ENCODE measurements around the gene ATXN7L3.

ATXN7L3 gene

DNA sequence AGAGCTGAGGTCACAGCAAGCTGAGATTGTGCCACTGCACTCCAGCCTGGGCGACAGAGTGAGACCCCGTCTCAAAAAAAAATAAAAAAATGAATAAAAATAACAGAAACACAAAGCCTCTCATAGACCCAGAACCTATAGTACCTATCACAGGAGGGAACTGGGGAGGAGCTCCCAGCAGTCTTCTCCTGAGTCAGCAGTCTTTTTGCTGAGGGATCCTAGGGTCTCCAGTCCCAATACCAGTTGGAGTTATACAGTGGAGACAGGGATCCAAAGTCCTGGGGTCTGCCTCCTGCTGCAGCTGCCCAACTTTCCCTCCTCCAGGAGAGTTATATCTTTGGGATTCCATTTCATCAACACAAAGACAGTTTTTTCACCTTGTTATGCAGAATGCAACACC, 16.7 kb downstream of the ATXN7L3 start:
- FAIRE-seq: no peak

GRCh38 chr17:44178133-44178532, 21.6 kb downstream of the ATXN7L3 start:
- DNase-seq (ENCODE audit: insufficient read length, low spot score): no peak
- FAIRE-seq: no peak
- TF ChIP-seq PAX5 (IDR thresholded peaks at IDR 0.05; ENCODE audit: insufficient read depth, low read length, severe bottlenecking): no peak
- no peak for TF ChIP-seq POU2F2 (IDR thresholded peaks at IDR 0.05; ENCODE audit: low read depth, low read length)
- no peak for TF ChIP-seq TAF1 (IDR thresholded peaks at IDR 0.05; ENCODE audit: low read depth, low read length)
- no peak for TF ChIP-seq POLR2AphosphoS5 (IDR thresholded peaks at IDR 0.05; ENCODE audit: low read depth, low read length)
- TF ChIP-seq POLR2A (IDR thresholded peaks at IDR 0.05; ENCODE audit: low read depth, low read length): no peak
- no peak for TF ChIP-seq SPI1 (IDR thresholded peaks at IDR 0.05; ENCODE audit: low read depth, low read length)

More for the DNA sequence above, 16.7 kb downstream of the ATXN7L3 start:
- no peak for TF ChIP-seq TAF1 (IDR thresholded peaks at IDR 0.05; ENCODE audit: low read depth, low read length)
- TF ChIP-seq POLR2A (IDR thresholded peaks at IDR 0.05; ENCODE audit: low read depth, low read length): no peak
- DNase-seq (ENCODE audit: insufficient read length, low spot score): no peak

GRCh38 chr17:44177640-44178039, 22.0 kb downstream of the ATXN7L3 start:
- DNase-seq (ENCODE audit: insufficient read length, low spot score) (no peak), FAIRE-seq (no peak)
- TF ChIP-seq POLR2A (IDR thresholded peaks at IDR 0.05; ENCODE audit: low read depth, low read length) (no peak), TAF1 (IDR thresholded peaks at IDR 0.05; ENCODE audit: low read depth, low read length) (no peak), PAX5 (IDR thresholded peaks at IDR 0.05; ENCODE audit: insufficient read depth, low read length, severe bottlenecking) (no peak), SPI1 (IDR thresholded peaks at IDR 0.05; ENCODE audit: low read depth, low read length) (no peak), POU2F2 (IDR thresholded peaks at IDR 0.05; ENCODE audit: low read depth, low read length) (no peak), POLR2AphosphoS5 (IDR thresholded peaks at IDR 0.05; ENCODE audit: low read depth, low read length) (no peak)

DNA sequence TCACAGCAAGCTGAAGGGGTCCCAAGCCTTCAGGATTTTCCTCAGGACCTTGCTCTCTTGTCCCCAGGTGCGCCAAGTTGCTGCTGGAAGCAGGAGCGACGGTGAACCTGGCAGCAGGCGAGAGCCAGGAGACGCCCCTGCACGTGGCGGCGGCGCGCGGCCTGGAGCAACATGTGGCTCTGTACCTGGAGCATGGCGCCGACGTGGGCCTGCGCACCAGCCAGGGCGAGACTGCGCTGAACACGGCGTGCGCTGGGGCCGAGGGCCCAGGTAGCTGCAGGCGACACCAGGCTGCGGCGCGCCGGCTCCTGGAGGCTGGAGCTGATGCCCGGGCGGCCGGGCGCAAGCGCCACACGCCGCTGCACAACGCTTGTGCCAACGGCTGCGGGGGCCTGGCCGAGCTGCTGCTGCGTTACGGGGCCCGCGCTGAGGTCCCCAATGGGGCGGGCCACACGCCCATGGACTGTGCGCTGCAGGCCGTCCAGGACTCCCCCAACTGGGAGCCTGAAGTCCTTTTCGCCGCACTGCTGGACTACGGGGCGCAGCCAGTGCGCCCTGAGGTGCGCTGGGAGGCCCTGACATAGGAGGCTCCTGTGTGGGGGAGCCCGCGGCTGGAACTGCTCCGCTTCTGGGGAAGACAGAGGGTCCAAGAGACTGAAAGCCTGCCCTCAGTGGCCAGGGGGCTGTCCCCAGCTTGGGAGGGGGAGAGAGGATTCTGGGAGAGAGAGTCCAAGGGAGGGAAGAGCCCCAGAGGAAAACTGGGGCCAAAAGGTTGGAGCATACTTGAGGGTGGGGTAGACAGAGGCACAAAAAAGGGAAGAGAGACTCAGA, 22.8 kb downstream of the ATXN7L3 start:
- DNase-seq (ENCODE audit: insufficient read length, low spot score) (no peak), FAIRE-seq (no peak)
- no peak for TF ChIP-seq SPI1 (IDR thresholded peaks at IDR 0.05; ENCODE audit: low read depth, low read length)
- no peak for TF ChIP-seq POLR2A (IDR thresholded peaks at IDR 0.05; ENCODE audit: low read depth, low read length)
- no peak for TF ChIP-seq PAX5 (IDR thresholded peaks at IDR 0.05; ENCODE audit: insufficient read depth, low read length, severe bottlenecking)
- no peak for TF ChIP-seq POU2F2 (IDR thresholded peaks at IDR 0.05; ENCODE audit: low read depth, low read length)
- TF ChIP-seq TAF1 (IDR thresholded peaks at IDR 0.05; ENCODE audit: low read depth, low read length): no peak
- no peak for TF ChIP-seq POLR2AphosphoS5 (IDR thresholded peaks at IDR 0.05; ENCODE audit: low read depth, low read length)

- TF ChIP-seq POLR2A (IDR thresholded peaks at IDR 0.05; ENCODE audit: low read depth, low read length) (no peak), PAX5 (IDR thresholded peaks at IDR 0.05; ENCODE audit: insufficient read depth, low read length, severe bottlenecking) (no peak), POLR2AphosphoS5 (IDR thresholded peaks at IDR 0.05; ENCODE audit: low read depth, low read length) (no peak), SPI1 (IDR thresholded peaks at IDR 0.05; ENCODE audit: low read depth, low read length) (no peak), POU2F2 (IDR thresholded peaks at IDR 0.05; ENCODE audit: low read depth, low read length) (no peak), TAF1 (IDR thresholded peaks at IDR 0.05; ENCODE audit: low read depth, low read length) (no peak)
- DNase-seq (ENCODE audit: insufficient read length, low spot score) (no peak), FAIRE-seq (no peak)
Observed at GRCh38 chr17:44176257-44176656, 23.4 kb downstream of the ATXN7L3 start.

DNA sequence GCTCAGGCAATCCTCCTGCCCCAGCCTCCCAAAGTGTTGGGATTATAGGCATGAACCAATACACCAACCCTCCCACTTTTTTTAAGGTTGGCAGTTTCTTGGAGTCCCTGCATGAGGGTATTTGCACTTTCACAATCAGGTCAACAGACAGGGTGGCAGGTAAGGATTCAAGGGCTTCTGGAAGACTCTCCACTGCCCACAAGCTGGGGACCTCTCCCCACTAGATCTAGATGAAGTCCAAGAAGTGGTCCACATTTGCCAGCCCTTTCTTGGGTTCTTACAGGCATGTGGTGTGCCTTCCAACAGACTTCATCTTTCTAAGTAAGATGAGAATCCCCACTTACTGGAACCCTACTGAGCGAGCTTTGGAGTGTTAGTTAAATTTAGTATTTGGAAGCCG, 25.3 kb downstream of the ATXN7L3 start:
- DNase-seq (ENCODE audit: insufficient read length, low spot score) (no peak), FAIRE-seq (no peak)
- TF ChIP-seq SPI1 (IDR thresholded peaks at IDR 0.05; ENCODE audit: low read depth, low read length): no peak
- no peak for TF ChIP-seq POLR2AphosphoS5 (IDR thresholded peaks at IDR 0.05; ENCODE audit: low read depth, low read length)
- TF ChIP-seq TAF1 (IDR thresholded peaks at IDR 0.05; ENCODE audit: low read depth, low read length): no peak
- no peak for TF ChIP-seq POU2F2 (IDR thresholded peaks at IDR 0.05; ENCODE audit: low read depth, low read length)
- TF ChIP-seq PAX5 (IDR thresholded peaks at IDR 0.05; ENCODE audit: insufficient read depth, low read length, severe bottlenecking): no peak
- no peak for TF ChIP-seq POLR2A (IDR thresholded peaks at IDR 0.05; ENCODE audit: low read depth, low read length)

DNA sequence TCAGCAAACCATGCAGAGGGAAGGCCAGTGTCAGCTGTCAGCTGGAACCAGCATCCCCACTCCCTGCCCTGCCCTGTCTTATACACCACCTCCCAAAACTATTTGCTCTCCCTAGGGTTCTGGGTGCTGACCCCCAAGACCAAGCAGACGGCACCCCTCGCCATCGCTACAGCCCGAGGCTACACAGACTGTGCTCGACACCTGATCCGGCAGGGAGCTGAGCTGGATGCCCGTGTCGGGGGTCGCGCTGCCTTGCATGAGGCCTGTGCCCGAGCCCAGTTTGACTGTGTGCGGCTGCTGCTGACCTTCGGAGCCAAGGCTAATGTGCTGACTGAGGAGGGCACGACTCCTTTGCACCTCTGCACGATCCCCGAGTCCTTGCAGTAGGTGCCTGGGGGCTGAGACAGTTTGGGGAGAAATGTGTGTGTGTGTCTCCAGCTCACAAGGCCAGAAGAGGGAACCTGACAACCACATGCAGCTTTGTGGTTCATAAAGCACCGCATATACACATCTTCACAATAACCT, 27.7 kb downstream of the ATXN7L3 start:
- no peak for DNase-seq (ENCODE audit: insufficient read length, low spot score)
- no peak for FAIRE-seq
- TF ChIP-seq POLR2AphosphoS5 (IDR thresholded peaks at IDR 0.05; ENCODE audit: low read depth, low read length): no peak
- TF ChIP-seq POU2F2 (IDR thresholded peaks at IDR 0.05; ENCODE audit: low read depth, low read length): no peak
- TF ChIP-seq POLR2A (IDR thresholded peaks at IDR 0.05; ENCODE audit: low read depth, low read length): 0 out of 2 replicates have a peak, but pooled peaks have one; percentile 15

GRCh38 chr17:44170499-44171201, 29.0 kb downstream of the ATXN7L3 start, which contains the start of gene ASB16:
TSS of gene ASB16 (plus strand) at chr17:44170704. CDS start at chr17:44170790, 86 bp downstream.
- DNase-seq (ENCODE audit: insufficient read length, low spot score) (no peak), FAIRE-seq (no peak)

DNA sequence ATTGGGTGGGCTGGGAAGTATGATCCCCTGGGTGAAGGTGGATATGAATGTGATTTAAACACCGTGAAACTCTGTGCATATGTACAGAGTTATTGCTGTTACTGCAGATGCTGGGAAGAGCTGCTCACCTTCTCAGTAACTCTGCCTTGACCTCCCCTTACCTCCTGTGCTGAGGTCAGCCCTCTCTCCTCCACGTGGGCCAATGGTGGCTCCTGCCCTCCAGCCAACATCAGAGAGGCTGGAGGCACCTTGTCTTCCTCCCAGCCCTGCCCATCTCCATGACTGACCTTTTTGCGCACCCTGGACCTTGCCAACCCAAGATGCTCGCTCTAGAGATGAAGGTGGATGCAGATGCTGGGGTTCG, 29.6 kb downstream of the ATXN7L3 start:
- TF ChIP-seq POLR2A (IDR thresholded peaks at IDR 0.05; ENCODE audit: low read depth, low read length): no peak
- TF ChIP-seq POLR2AphosphoS5 (IDR thresholded peaks at IDR 0.05; ENCODE audit: low read depth, low read length): no peak
- no peak for TF ChIP-seq TAF1 (IDR thresholded peaks at IDR 0.05; ENCODE audit: low read depth, low read length)
- FAIRE-seq: no peak
- DNase-seq (ENCODE audit: insufficient read length, low spot score): no peak

More at GRCh38 chr17:44170499-44171201, 29.0 kb downstream of the ATXN7L3 start, which contains the start of gene ASB16:
- TF ChIP-seq TAF1 (IDR thresholded peaks at IDR 0.05; ENCODE audit: low read depth, low read length) (no peak), POLR2A (IDR thresholded peaks at IDR 0.05; ENCODE audit: low read depth, low read length) (no peak), PAX5 (IDR thresholded peaks at IDR 0.05; ENCODE audit: insufficient read depth, low read length, severe bottlenecking) (no peak), SPI1 (IDR thresholded peaks at IDR 0.05; ENCODE audit: low read depth, low read length) (no peak), POLR2AphosphoS5 (IDR thresholded peaks at IDR 0.05; ENCODE audit: low read depth, low read length) (no peak), POU2F2 (IDR thresholded peaks at IDR 0.05; ENCODE audit: low read depth, low read length) (no peak)
